NOMO-1 treated with DMSO at 0.1 percent for 48 hours (cell line): ENCODE measurements around the gene GALNT5.

ENCODE experiments used
- DNase-seq: peaks from one replicate; lab custom pipeline; 2025; ENCODE audit not compliant: unreplicated experiment; lab: John Stamatoyannopoulos, UW

Gene GALNT5

GRCh38 chr2:157363612-157364101 is 106.2 kb downstream of the GALNT5 start:
- DNase-seq = no peak
